ENCODE data around the gene ASB13. TPM values are rescaled to one million over a fixed set of nuclear protein-coding genes. Genes with fewer than 3 reads are reported as not detected.

Gene ASB13
- polyA plus RNA-seq, 1 donor from 2014 or later: 5.6 TPM

- H3K4me3 ChIP-seq (ENCODE audit: low read length): no peak overlapping the region
- H3K9ac ChIP-seq (ENCODE audit: low read length): no peak overlapping the region
- no peaks in the 10 kb centered on the region for H4K20me1 ChIP-seq (ENCODE audit: insufficient read depth)
- no peak overlapping the region for H2AFZ ChIP-seq (ENCODE audit: low read depth, low read length)
- no peaks in the 10 kb centered on the region for H3K27me3 ChIP-seq (ENCODE audit: insufficient read depth, low read depth, low read length)
- H3K27ac ChIP-seq (ENCODE audit: low read length): no peak overlapping the region
- H3K9me2 ChIP-seq (ENCODE audit: insufficient read depth, low read length): no peaks in the 10 kb centered on the region
- no peak overlapping the region for H3K4me2 ChIP-seq (ENCODE audit: low read length)
- H3K36me3 ChIP-seq (ENCODE audit: insufficient read depth, low read length): no peaks in the 10 kb centered on the region
- H3K79me2 ChIP-seq (replicated peaks; ENCODE audit: insufficient read depth, low read length): no peaks in the 10 kb centered on the region
- TF ChIP-seq EP300 (conservative IDR thresholded peaks at IDR 0.05; ENCODE audit: poor library complexity, severe bottlenecking) (no peak), TAF1 (IDR thresholded peaks at IDR 0.05; ENCODE audit: low read depth) (no peak), REST (IDR thresholded peaks at IDR 0.05; ENCODE audit: borderline replicate concordance) (no peak), RAD21 (conservative IDR thresholded peaks at IDR 0.05) (no peak), MXI1 (conservative IDR thresholded peaks at IDR 0.05; ENCODE audit: poor library complexity, severe bottlenecking) (no peak), POLR2AphosphoS5 (IDR thresholded peaks at IDR 0.05) (no peak), SMC3 (conservative IDR thresholded peaks at IDR 0.05; ENCODE audit: poor library complexity) (no peak), EZH2 (IDR thresholded peaks at IDR 0.05; ENCODE audit: borderline replicate concordance, insufficient read depth, low read length, poor library complexity, severe bottlenecking) (no peak)
- TF ChIP-seq, protein P1, sequence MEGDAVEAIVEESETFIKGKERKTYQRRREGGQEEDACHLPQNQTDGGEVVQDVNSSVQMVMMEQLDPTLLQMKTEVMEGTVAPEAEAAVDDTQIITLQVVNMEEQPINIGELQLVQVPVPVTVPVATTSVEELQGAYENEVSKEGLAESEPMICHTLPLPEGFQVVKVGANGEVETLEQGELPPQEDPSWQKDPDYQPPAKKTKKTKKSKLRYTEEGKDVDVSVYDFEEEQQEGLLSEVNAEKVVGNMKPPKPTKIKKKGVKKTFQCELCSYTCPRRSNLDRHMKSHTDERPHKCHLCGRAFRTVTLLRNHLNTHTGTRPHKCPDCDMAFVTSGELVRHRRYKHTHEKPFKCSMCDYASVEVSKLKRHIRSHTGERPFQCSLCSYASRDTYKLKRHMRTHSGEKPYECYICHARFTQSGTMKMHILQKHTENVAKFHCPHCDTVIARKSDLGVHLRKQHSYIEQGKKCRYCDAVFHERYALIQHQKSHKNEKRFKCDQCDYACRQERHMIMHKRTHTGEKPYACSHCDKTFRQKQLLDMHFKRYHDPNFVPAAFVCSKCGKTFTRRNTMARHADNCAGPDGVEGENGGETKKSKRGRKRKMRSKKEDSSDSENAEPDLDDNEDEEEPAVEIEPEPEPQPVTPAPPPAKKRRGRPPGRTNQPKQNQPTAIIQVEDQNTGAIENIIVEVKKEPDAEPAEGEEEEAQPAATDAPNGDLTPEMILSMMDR (IDR thresholded peaks at IDR 0.05; ENCODE audit: poor library complexity, severe bottlenecking): no peak
- H3K9me3 ChIP-seq (ENCODE audit: low read length): no peaks in the 10 kb centered on the region
- H3F3A ChIP-seq (ENCODE audit: insufficient read depth, low read length, poor library complexity, severe bottlenecking): no peaks in the 10 kb centered on the region
These were observed 17.6 kb downstream of the ASB13 start for GRCh38 chr10:5648494-5649457.

GRCh38 chr10:5647507-5648240 is 18.7 kb downstream of the ASB13 start:
- H3K9me3 ChIP-seq (ENCODE audit: low read length): no peaks in the 10 kb centered on the region
- H3K27ac ChIP-seq (ENCODE audit: low read length): no peak overlapping the region
- H4K20me1 ChIP-seq (ENCODE audit: insufficient read depth): no peaks in the 10 kb centered on the region
- no peaks in the 10 kb centered on the region for H3K36me3 ChIP-seq (ENCODE audit: insufficient read depth, low read length)
- TF ChIP-seq RAD21 (conservative IDR thresholded peaks at IDR 0.05) (no peak), POLR2AphosphoS5 (IDR thresholded peaks at IDR 0.05) (no peak), MXI1 (conservative IDR thresholded peaks at IDR 0.05; ENCODE audit: poor library complexity, severe bottlenecking) (no peak), EP300 (conservative IDR thresholded peaks at IDR 0.05; ENCODE audit: poor library complexity, severe bottlenecking) (no peak), TAF1 (IDR thresholded peaks at IDR 0.05; ENCODE audit: low read depth) (no peak), EZH2 (IDR thresholded peaks at IDR 0.05; ENCODE audit: borderline replicate concordance, insufficient read depth, low read length, poor library complexity, severe bottlenecking) (no peak), SMC3 (conservative IDR thresholded peaks at IDR 0.05; ENCODE audit: poor library complexity) (no peak), REST (IDR thresholded peaks at IDR 0.05; ENCODE audit: borderline replicate concordance) (no peak)
- TF ChIP-seq, protein P1 (IDR thresholded peaks at IDR 0.05; ENCODE audit: poor library complexity, severe bottlenecking): no peak
- no peak overlapping the region for H3K4me3 ChIP-seq (ENCODE audit: low read length)
- no peaks in the 10 kb centered on the region for H3K79me2 ChIP-seq (replicated peaks; ENCODE audit: insufficient read depth, low read length)
- no peaks in the 10 kb centered on the region for H3K9me2 ChIP-seq (ENCODE audit: insufficient read depth, low read length)
- H2AFZ ChIP-seq (ENCODE audit: low read depth, low read length): no peak overlapping the region
- H3K9ac ChIP-seq (ENCODE audit: low read length): no peak overlapping the region
- no peaks in the 10 kb centered on the region for H3K27me3 ChIP-seq (ENCODE audit: insufficient read depth, low read depth, low read length)
- no peaks in the 10 kb centered on the region for H3F3A ChIP-seq (ENCODE audit: insufficient read depth, low read length, poor library complexity, severe bottlenecking)
- H3K4me2 ChIP-seq (ENCODE audit: low read length): no peak overlapping the region
